PC-3 (cell line): ENCODE results near the gene MROH2A. TPM values are rescaled to one million over a fixed set of nuclear protein-coding genes. Genes with fewer than 3 reads are reported as not detected.
A peak's percentile ranks its signal among the peaks of the same experiment; 100 is the strongest.

Experiments
- ATAC-seq: fragments of 200-7000 bp; cut with Tn5 transposase; 2 replicates; pipeline ENCODE4 v1.9.1; 2020; ENCODE audit warnings: mild to moderate bottlenecking, moderate library complexity
- BruUV-seq: library from RNA; stranded (reverse); fragments of 400-500 nt; replicated peaks from 2 replicates; lab custom pipeline; 2021; lab: Mats Ljungman, UMichigan
- CTCF ChIA-PET: fragments of 300-600 bp; sonication (Branson Sonifier 250); formaldehyde crosslinking; loops from one replicate; lab custom pipeline; 2022; ENCODE audit warnings: antibody characterized with exemption; lab: Charles Lee
- POLR2A ChIA-PET: fragments of 300-600 bp; sonication (Branson Sonifier 250); formaldehyde crosslinking; loops from one replicate; lab custom pipeline; 2022; ENCODE audit warnings: antibody characterized with exemption; ENCODE audit not compliant: unreplicated experiment; lab: Charles Lee
- DNase-seq: peaks from one replicate; pipeline ENCODE4 v3.0.0-alpha.2; 2015
- H2AFZ ChIP-seq: fragments of 300-600 bp; sonication (generic); 2 replicates; pipeline ENCODE4 v1.6.0; 2016; ENCODE audit warnings: antibody characterized with exemption, low read length
- H3F3A ChIP-seq: fragments of 300-600 bp; sonication (generic); one replicate; pipeline ENCODE4 v1.6.0; 2017; ENCODE audit warnings: antibody characterized with exemption, low read length, control low read depth, mild to moderate bottlenecking; ENCODE audit not compliant: unreplicated experiment
- H3K27ac ChIP-seq: fragments of 300-600 bp; sonication (generic); 2 replicates; pipeline ENCODE4 v1.5.1; 2016; ENCODE audit warnings: mild to moderate bottlenecking, low read length
- H3K27me3 ChIP-seq: fragments of 300-600 bp; sonication (generic); 2 replicates; pipeline ENCODE4 v1.6.1; 2016; ENCODE audit warnings: low read length, mixed read lengths
- H3K36me3 ChIP-seq: fragments of 300-600 bp; sonication (generic); 2 replicates; pipeline ENCODE4 v1.6.1; 2016; ENCODE audit warnings: low read depth, mixed run types, low read length, mixed read lengths
- H3K4me1 ChIP-seq: fragments of 300-600 bp; sonication (generic); 2 replicates; pipeline ENCODE4 v1.5.1; 2016; ENCODE audit warnings: low read length; ENCODE audit not compliant: insufficient read depth
- H3K4me2 ChIP-seq: fragments of 300-600 bp; sonication (generic); 2 replicates; pipeline ENCODE4 v1.6.0; 2016; ENCODE audit warnings: low read length
- H3K4me3 ChIP-seq: fragments of 300-600 bp; sonication (generic); 2 replicates; pipeline ENCODE4 v1.5.1; 2016; ENCODE audit warnings: mild to moderate bottlenecking, low read length, mixed read lengths
- H3K79me2 ChIP-seq: fragments of 300-600 bp; sonication (generic); 2 replicates; pipeline ENCODE4 v1.6.1; 2017; ENCODE audit warnings: low read length, mixed read lengths
- H3K9ac ChIP-seq: fragments of 300-600 bp; sonication (generic); 2 replicates; pipeline ENCODE4 v1.6.0; 2016; ENCODE audit warnings: mild to moderate bottlenecking, low read length
- H3K9me2 ChIP-seq: fragments of 300-600 bp; sonication (generic); replicated peaks from 2 replicates; pipeline ENCODE4 v1.6.1; 2016; ENCODE audit warnings: mixed run types, low read length, mixed read lengths
- H3K9me3 ChIP-seq: fragments of 300-600 bp; sonication (generic); 2 replicates; pipeline ENCODE4 v1.6.1; 2016; ENCODE audit warnings: low read length, mixed read lengths
- H4K20me1 ChIP-seq: fragments of 300-600 bp; sonication (generic); 2 replicates; pipeline ENCODE4 v1.6.1; 2016; ENCODE audit warnings: low read length, mixed read lengths
- EZH2 ChIP-seq: fragments of 300-600 bp; sonication (generic); IDR thresholded peaks from one replicate; pipeline ENCODE4 v1.6.1; 2017; ENCODE audit warnings: antibody characterized with exemption, mild to moderate bottlenecking, low read length; ENCODE audit not compliant: unreplicated experiment
- EZH2phosphoT487 ChIP-seq: fragments of 300-600 bp; sonication (generic); IDR thresholded peaks from 2 replicates; pipeline ENCODE4 v1.6.1; 2018; ENCODE audit warnings: mild to moderate bottlenecking, antibody characterized with exemption, low read length, borderline replicate concordance
- intact Hi-C: fragments of 100-400 bp; cut with micrococcal nuclease; formaldehyde crosslinking; loops from 2 replicates; pipeline ENCODE4 v1.9.0; 2023
- total RNA-seq: library from RNA; depleted of rRNA; stranded (reverse); fragments of >200 nt; gene quantifications from 2 replicates; pipeline ENCODE4 v1.2.3, GENCODE V29; 2014
- TF ChIP-seq, protein P1 (sequence below): fragments of 300-600 bp; sonication (generic); conservative IDR thresholded peaks from 2 replicates; pipeline ENCODE4 v1.5.1; 2017; ENCODE audit warnings: antibody characterized with exemption, low read depth, mild to moderate bottlenecking, low read length

The MROH2A gene
- total RNA-seq, 1 experiment from 2014 or later = not detected

DNA sequence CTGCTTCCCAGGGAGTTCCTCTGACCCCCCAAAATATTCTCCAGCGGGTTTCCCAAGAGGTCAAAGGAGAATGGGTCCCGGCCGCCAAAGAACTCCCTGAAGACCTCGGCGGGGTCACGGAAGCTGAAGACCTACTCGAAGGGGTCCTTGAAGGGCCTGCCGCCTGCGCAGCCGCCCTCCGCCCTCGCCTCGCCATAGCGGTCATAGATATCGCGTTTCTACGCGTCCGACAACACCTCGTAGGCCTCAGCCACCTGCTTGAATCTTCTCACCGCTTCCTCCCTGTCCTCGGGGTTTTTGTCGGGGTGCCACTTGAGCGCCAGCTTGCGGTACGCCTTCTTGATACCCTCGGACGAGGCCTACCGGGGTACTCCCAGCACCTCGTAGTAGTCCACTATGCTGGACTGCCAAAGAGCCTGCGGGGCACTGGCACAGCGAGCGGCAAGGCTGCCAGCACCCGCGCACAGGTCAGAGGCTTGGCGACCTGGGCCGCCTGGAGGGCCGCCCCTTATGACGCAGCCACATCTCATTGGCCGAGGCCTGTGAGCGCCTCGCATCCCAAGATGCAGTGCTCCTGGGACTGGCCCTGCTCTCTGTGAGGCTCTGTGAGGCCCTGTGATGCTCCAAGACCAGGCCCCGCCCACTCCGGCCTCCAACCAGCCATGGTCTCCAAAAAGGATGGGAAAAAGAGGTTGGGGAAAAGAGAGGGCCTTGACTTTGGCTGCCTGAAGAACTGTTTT lies 23.1 kb upstream of the MROH2A start:
- POLR2A ChIA-PET = no interaction called here

DNA sequence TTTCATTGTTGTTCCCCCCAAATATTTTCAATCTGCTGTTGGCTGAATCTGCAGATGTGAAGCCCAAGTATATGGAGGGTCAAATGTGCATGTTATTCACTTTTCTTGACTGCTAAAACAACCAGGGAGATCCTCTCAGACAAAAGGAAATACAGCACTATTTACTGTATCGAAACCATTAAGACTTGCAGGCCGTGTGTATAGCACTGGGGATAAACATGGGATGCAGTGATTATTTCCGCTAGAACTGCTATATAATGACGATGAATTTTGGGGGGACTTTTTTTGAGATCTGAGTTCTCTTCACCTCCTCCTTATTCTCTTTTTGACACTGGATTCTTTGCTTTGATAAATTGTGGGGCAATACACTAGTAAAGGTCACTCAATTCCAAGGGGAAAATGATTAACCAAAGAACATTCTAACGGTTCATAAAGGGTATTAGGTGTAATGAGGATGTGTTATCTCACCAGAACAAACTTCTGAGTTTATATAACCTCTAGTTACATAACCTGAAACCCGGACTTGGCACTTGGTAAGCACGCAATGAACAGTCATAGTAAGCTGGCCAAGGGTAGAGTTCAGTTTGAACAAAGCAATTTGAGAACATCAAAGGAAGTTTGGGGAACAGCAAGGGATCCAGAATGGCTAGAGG lies 21.6 kb upstream of the MROH2A start:
- TF ChIP-seq EZH2 = no peak
- TF ChIP-seq EZH2phosphoT487 = no peak
- TF ChIP-seq, protein P1, sequence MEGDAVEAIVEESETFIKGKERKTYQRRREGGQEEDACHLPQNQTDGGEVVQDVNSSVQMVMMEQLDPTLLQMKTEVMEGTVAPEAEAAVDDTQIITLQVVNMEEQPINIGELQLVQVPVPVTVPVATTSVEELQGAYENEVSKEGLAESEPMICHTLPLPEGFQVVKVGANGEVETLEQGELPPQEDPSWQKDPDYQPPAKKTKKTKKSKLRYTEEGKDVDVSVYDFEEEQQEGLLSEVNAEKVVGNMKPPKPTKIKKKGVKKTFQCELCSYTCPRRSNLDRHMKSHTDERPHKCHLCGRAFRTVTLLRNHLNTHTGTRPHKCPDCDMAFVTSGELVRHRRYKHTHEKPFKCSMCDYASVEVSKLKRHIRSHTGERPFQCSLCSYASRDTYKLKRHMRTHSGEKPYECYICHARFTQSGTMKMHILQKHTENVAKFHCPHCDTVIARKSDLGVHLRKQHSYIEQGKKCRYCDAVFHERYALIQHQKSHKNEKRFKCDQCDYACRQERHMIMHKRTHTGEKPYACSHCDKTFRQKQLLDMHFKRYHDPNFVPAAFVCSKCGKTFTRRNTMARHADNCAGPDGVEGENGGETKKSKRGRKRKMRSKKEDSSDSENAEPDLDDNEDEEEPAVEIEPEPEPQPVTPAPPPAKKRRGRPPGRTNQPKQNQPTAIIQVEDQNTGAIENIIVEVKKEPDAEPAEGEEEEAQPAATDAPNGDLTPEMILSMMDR = no peak
- ChIA-PET CTCF (no interaction called here), POLR2A (no interaction called here)
- no peaks in the 10 kb centered on the region for H3F3A ChIP-seq
- peak; percentile 33 for ATAC-seq
- no peaks in the 10 kb centered on the region for H3K79me2 ChIP-seq
- no peaks in the 10 kb centered on the region for H3K9me2 ChIP-seq
- no peaks in the 10 kb centered on the region for H3K27me3 ChIP-seq
- H3K36me3 ChIP-seq = no peaks in the 10 kb centered on the region
- H3K4me3 ChIP-seq = no peak overlapping the region
- no TSS peak for BruUV-seq
- H3K27ac ChIP-seq = no peak overlapping the region
- H3K9me3 ChIP-seq = no peaks in the 10 kb centered on the region
- H4K20me1 ChIP-seq = no peaks in the 10 kb centered on the region
- intact Hi-C loops = no loop called here
- DNase-seq = no peak
- H2AFZ ChIP-seq = no peak overlapping the region
- H3K4me2 ChIP-seq = no peak overlapping the region
- H3K9ac ChIP-seq = no peak overlapping the region
- no peaks in the 10 kb centered on the region for H3K4me1 ChIP-seq

More for the DNA sequence above, 23.1 kb upstream of the MROH2A start:
- TF ChIP-seq, protein P1 = no peak
- TF ChIP-seq EZH2phosphoT487 (no peak), EZH2 (no peak)
- H3K4me1 ChIP-seq = no peaks in the 10 kb centered on the region
- BruUV-seq = no TSS peak
- CTCF ChIA-PET = no interaction called here
- no peaks in the 10 kb centered on the region for H3K9me2 ChIP-seq
- H3K4me2 ChIP-seq = no peak overlapping the region
- ATAC-seq (no peak), DNase-seq (no peak)
- no peak overlapping the region for H3K4me3 ChIP-seq
- H3K27ac ChIP-seq = no peak overlapping the region
- H3K27me3 ChIP-seq = no peaks in the 10 kb centered on the region
- H2AFZ ChIP-seq = no peak overlapping the region
- H3K79me2 ChIP-seq = no peaks in the 10 kb centered on the region
- H3F3A ChIP-seq = no peaks in the 10 kb centered on the region
- H3K36me3 ChIP-seq = no peaks in the 10 kb centered on the region
- no peaks in the 10 kb centered on the region for H4K20me1 ChIP-seq
- no peaks in the 10 kb centered on the region for H3K9me3 ChIP-seq
- H3K9ac ChIP-seq = no peak overlapping the region
- intact Hi-C loops = no loop called here

DNA sequence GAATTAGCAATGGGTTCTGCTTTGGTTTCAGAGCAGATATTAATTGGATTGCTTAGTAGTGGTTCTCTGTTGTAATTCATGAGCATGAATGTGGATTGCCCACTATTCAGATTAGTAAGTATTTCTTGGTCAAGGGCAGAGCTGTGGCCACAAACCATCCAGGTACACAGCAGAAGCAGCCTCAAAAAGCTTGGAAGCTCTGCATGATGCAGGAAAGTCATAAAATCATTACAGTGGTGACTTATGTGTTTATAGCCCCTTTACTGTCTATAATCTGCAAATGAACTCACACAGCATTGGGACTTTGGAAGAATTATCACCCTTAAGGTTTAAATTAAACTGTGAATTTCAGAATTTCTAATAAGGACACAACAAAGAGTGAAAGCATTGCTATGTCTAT lies 20.0 kb upstream of the MROH2A start:
- intact Hi-C loops = loop anchor here (2.0 kb wide), 1 partner anchor 57 kb away; no protein-coding TSS in a partner anchor
- H2AFZ ChIP-seq = no peak overlapping the region
- no peaks in the 10 kb centered on the region for H3K9me2 ChIP-seq
- no peak overlapping the region for H3K9ac ChIP-seq
- no peaks in the 10 kb centered on the region for H3K9me3 ChIP-seq
- no peak overlapping the region for H3K27ac ChIP-seq
- CTCF ChIA-PET = no interaction called here
- H3K36me3 ChIP-seq = no peaks in the 10 kb centered on the region
- BruUV-seq = no TSS peak
- ATAC-seq (no peak), DNase-seq (no peak)
- H3K4me1 ChIP-seq = peaks cover under 1% of the 10 kb centered on the region; the same call in 1 of the 2 replicates
- H3K79me2 ChIP-seq = no peaks in the 10 kb centered on the region
- H3F3A ChIP-seq = no peaks in the 10 kb centered on the region
- POLR2A ChIA-PET = no interaction called here
- no peaks in the 10 kb centered on the region for H3K27me3 ChIP-seq
- H3K4me2 ChIP-seq = no peak overlapping the region
- no peaks in the 10 kb centered on the region for H4K20me1 ChIP-seq
- H3K4me3 ChIP-seq = no peak overlapping the region
- TF ChIP-seq, protein P1 = no peak
- TF ChIP-seq EZH2 (no peak), EZH2phosphoT487 (no peak)
